OCI-LY7 (cell line): ENCODE results near the gene LONRF2. TPM values are rescaled to one million over a fixed set of nuclear protein-coding genes. Genes with fewer than 3 reads are reported as not detected.

Experiments
- BruUV-seq: library from RNA; stranded (reverse); fragments of 400-500 nt; replicated peaks from 2 replicates; lab custom pipeline; 2021; lab: Mats Ljungman, UMichigan
- CTCF ChIA-PET: fragments of 300-600 bp; sonication (Branson Sonifier 250); formaldehyde crosslinking; loops from one replicate; lab custom pipeline; 2022; ENCODE audit warnings: antibody characterized with exemption; ENCODE audit not compliant: unreplicated experiment; lab: Charles Lee
- POLR2A ChIA-PET: fragments of 300-600 bp; sonication (Branson Sonifier 250); formaldehyde crosslinking; loops from one replicate; lab custom pipeline; 2022; ENCODE audit warnings: antibody characterized with exemption; lab: Charles Lee
- DNase-seq: peaks from one replicate; pipeline ENCODE4 v3.0.0-alpha.2; 2015; ENCODE audit warnings: low spot score
- H2AFZ ChIP-seq: fragments of 200-600 bp; sonication (generic), shearing (Covaris generic); 2 replicates; pipeline ENCODE4 v1.6.1; 2014; ENCODE audit warnings: mild to moderate bottlenecking, antibody characterized with exemption, low read length, moderate library complexity
- H3K27ac ChIP-seq: fragments of 200-600 bp; sonication (generic); 2 replicates; pipeline ENCODE4 v1.5.1; 2014; ENCODE audit warnings: mixed run types, low read depth, mild to moderate bottlenecking, moderate library complexity, low read length, inconsistent platforms; ENCODE audit not compliant: poor library complexity, severe bottlenecking
- H3K36me3 ChIP-seq: fragments of 200-600 bp; sonication (generic); 2 replicates; pipeline ENCODE4 v1.6.1; 2014; ENCODE audit warnings: mild to moderate bottlenecking, antibody characterized with exemption, low read length, moderate library complexity, mixed read lengths; ENCODE audit not compliant: insufficient read depth
- H3K4me1 ChIP-seq: fragments of 200-600 bp; sonication (generic); 2 replicates; pipeline ENCODE4 v1.5.1; 2014; ENCODE audit warnings: mild to moderate bottlenecking, low read length; ENCODE audit not compliant: insufficient read depth, poor library complexity, severe bottlenecking
- H3K4me2 ChIP-seq: fragments of 200-600 bp; sonication (generic); 2 replicates; pipeline ENCODE4 v1.6.1; 2014; ENCODE audit warnings: mild to moderate bottlenecking, low read length
- H3K4me3 ChIP-seq: fragments of 200-600 bp; sonication (generic); 2 replicates; pipeline ENCODE4 v1.5.1; 2014; ENCODE audit warnings: mild to moderate bottlenecking, low read depth, low read length; ENCODE audit not compliant: poor library complexity, severe bottlenecking
- H3K79me2 ChIP-seq: fragments of 200-600 bp; sonication (generic); 2 replicates; pipeline ENCODE4 v1.6.1; 2016; ENCODE audit warnings: low read depth, mild to moderate bottlenecking, low read length, moderate library complexity, mixed read lengths; ENCODE audit not compliant: insufficient read depth
- H3K9me2 ChIP-seq: fragments of 200-600 bp; sonication (generic); 2 replicates; pipeline ENCODE4 v1.6.1; 2016; ENCODE audit warnings: mild to moderate bottlenecking, low read length, mixed read lengths; ENCODE audit not compliant: insufficient read depth
- H3K9me3 ChIP-seq: fragments of 200-600 bp; sonication (generic); 2 replicates; pipeline ENCODE4 v1.6.1; 2014; ENCODE audit warnings: mild to moderate bottlenecking, mixed run types, low read length, mixed read lengths
- H4K20me1 ChIP-seq: fragments of 200-600 bp; sonication (generic); 2 replicates; pipeline ENCODE4 v1.6.1; 2014; ENCODE audit warnings: mild to moderate bottlenecking, antibody characterized with exemption, low read length, moderate library complexity, mixed read lengths; ENCODE audit not compliant: insufficient read depth
- EZH2phosphoT487 ChIP-seq: fragments of 200-600 bp; sonication (generic); IDR thresholded peaks from 2 replicates; pipeline ENCODE4 v1.6.1; 2018; ENCODE audit warnings: low read depth, borderline replicate concordance, mild to moderate bottlenecking, mixed run types, antibody characterized with exemption, low read length, moderate library complexity, mixed read lengths
- intact Hi-C: fragments of 100-400 bp; cut with micrococcal nuclease; formaldehyde crosslinking; loops from one replicate; pipeline ENCODE4 v1.10.0; 2022; ENCODE audit not compliant: unreplicated experiment
- total RNA-seq, 2 experiments: library from RNA; depleted of rRNA in 1 of 2; stranded (reverse); fragments of >200 nt in 1 of 2; shearing (Covaris generic) in 1 of 2; gene quantifications; 2 replicates each; pipeline ENCODE4 v1.2.3, GENCODE V29; 2014 to 2022
- TF ChIP-seq, protein P1 (sequence below): fragments of 200-600 bp; sonication (generic); conservative IDR thresholded peaks from 2 replicates; pipeline ENCODE4 v1.5.1; 2014; ENCODE audit warnings: mild to moderate bottlenecking, antibody characterized with exemption, low read length, moderate library complexity, mixed read lengths

The LONRF2 gene
- total RNA-seq, 2 experiments from 2014 or later: not detected

DNA sequence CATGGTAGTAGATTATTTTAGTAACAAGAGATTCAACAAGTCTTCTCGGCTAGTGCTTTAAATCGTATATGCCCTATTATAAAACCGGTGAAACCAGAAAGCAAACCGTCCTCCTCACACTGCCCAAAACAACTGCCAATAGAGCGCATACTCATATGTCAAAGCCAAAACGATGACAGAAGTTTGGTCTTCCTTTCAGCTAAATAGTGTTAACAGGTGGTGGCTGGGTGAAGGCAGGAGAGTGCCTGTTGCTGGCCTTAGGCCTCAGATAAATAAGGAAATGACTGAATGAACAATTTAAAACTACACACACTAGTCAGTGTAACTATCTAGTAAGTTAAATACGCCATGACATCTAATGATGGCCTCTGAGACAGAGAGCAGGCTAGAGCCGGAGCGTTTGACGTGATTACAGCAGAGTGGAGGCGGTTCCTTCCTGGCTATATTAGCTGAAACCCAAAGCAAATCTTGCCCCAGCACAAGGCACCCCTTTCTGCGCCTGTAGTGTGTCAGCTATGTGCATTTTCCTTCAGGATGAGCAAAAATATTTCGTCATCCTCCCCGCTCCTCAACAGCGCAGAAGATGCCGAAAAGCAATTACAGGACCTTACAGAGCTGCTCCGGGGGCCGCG is 1.6 kb downstream of the LONRF2 start:
- no peak for DNase-seq
- TF ChIP-seq, protein P1, sequence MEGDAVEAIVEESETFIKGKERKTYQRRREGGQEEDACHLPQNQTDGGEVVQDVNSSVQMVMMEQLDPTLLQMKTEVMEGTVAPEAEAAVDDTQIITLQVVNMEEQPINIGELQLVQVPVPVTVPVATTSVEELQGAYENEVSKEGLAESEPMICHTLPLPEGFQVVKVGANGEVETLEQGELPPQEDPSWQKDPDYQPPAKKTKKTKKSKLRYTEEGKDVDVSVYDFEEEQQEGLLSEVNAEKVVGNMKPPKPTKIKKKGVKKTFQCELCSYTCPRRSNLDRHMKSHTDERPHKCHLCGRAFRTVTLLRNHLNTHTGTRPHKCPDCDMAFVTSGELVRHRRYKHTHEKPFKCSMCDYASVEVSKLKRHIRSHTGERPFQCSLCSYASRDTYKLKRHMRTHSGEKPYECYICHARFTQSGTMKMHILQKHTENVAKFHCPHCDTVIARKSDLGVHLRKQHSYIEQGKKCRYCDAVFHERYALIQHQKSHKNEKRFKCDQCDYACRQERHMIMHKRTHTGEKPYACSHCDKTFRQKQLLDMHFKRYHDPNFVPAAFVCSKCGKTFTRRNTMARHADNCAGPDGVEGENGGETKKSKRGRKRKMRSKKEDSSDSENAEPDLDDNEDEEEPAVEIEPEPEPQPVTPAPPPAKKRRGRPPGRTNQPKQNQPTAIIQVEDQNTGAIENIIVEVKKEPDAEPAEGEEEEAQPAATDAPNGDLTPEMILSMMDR: no peak
- CTCF ChIA-PET: no interaction called here
- Histone ChIP-seq H4K20me1 (no peaks in the 10 kb centered on the region), H2AFZ (no peak overlapping the region), H3K79me2 (no peaks in the 10 kb centered on the region), H3K4me1 (no peaks in the 10 kb centered on the region), H3K9me2 (no peaks in the 10 kb centered on the region), H3K27ac (no peak overlapping the region), H3K36me3 (no peaks in the 10 kb centered on the region), H3K4me3 (no peak overlapping the region), H3K9me3 (peaks cover 19% of the 10 kb centered on the region), H3K4me2 (no peak overlapping the region)
- BruUV-seq: no TSS peak
- POLR2A ChIA-PET: no interaction called here
- intact Hi-C loops: no loop called here

GRCh38 chr2:100317634-100318033 is 4.7 kb downstream of the LONRF2 start:
- TF ChIP-seq EZH2phosphoT487: no peak
- TF ChIP-seq, protein P1: no peak
- H4K20me1 ChIP-seq: no peaks in the 10 kb centered on the region
- no peak overlapping the region for H2AFZ ChIP-seq
- H3K4me1 ChIP-seq: no peaks in the 10 kb centered on the region
- no peak overlapping the region for H3K4me2 ChIP-seq
- no peaks in the 10 kb centered on the region for H3K9me2 ChIP-seq
- intact Hi-C loops: no loop called here
- no peaks in the 10 kb centered on the region for H3K79me2 ChIP-seq
- no peak overlapping the region for H3K4me3 ChIP-seq
- peaks cover 19% of the 10 kb centered on the region for H3K9me3 ChIP-seq
- no peak overlapping the region for H3K27ac ChIP-seq
- DNase-seq: peak; percentile 16
- ChIA-PET POLR2A (no interaction called here), CTCF (no interaction called here)
- no peaks in the 10 kb centered on the region for H3K36me3 ChIP-seq
- no TSS peak for BruUV-seq

DNA sequence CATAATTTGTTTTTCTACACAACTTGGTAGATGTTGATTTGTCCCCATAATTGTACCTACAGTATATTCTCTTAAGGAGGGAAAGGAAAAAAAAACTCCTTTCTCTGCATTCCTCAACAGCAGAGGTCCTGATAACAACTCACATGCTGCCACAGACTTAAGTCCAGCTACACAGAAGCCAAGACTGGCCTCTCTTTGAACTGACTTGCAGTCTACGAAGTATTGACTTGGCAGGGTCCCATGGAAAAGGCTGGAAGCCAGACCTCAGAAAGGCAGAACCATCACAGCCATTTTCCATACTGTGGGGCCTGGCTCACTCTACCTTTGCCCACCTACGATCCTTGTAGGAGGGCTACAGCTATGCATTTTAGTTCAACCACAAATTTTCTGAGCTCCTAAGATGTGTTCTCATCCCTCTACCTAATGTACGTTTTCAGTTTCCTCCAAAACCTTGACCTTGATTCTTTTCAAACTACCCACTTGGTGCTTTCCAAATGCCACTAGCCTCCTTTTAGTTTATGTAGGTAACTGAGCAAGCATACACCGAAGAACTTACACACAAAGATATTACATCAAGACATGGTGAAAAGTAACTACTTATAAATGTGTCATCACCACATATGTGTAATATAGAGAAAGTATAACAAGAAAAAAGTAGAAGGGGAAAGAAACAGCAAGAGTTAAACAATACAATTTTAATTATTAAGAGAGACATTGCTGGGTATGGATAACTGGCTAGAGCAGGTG is 12.2 kb downstream of the LONRF2 start:
- H4K20me1 ChIP-seq: no peaks in the 10 kb centered on the region
- POLR2A ChIA-PET: interaction anchor here (0.5 kb wide), 1 partner anchor 1023 kb away, joined by 3 read pairs; no protein-coding TSS in a partner anchor
- no peak overlapping the region for H3K4me3 ChIP-seq
- H3K9me2 ChIP-seq: no peaks in the 10 kb centered on the region
- no peak overlapping the region for H3K27ac ChIP-seq
- H3K79me2 ChIP-seq: no peaks in the 10 kb centered on the region
- TF ChIP-seq, protein P1: no peak
- no peak for TF ChIP-seq EZH2phosphoT487
- CTCF ChIA-PET: no interaction called here
- H3K36me3 ChIP-seq: no peaks in the 10 kb centered on the region
- intact Hi-C loops: no loop called here
- H2AFZ ChIP-seq: no peak overlapping the region
- no peak for DNase-seq
- no TSS peak for BruUV-seq
- H3K9me3 ChIP-seq: no peaks in the 10 kb centered on the region
- H3K4me2 ChIP-seq: no peak overlapping the region
- no peaks in the 10 kb centered on the region for H3K4me1 ChIP-seq
